NCI-H446 (cell line): Measurements from ENCODE around the gene MDM4.
"Not testable (repeated sequence)": the region's sequence is repeated elsewhere in the genome, so short reads cannot be mapped to it uniquely, and the experiment has no call there.

Source experiments
- DNase-seq, 2 experiments: peaks; one replicate each; lab custom pipeline; 2025; lab: John Stamatoyannopoulos, UW

The MDM4 gene

GRCh38 chr1:204562075-204562990 lies 46.1 kb downstream of the MDM4 start:
- no peak for DNase-seq

GRCh38 chr1:204563307-204563706 lies 47.1 kb downstream of the MDM4 start:
- DNase-seq, result no peak

- DNase-seq, result no peak
Measured at GRCh38 chr1:204563780-204564179, 47.6 kb downstream of the MDM4 start.

- no peak for DNase-seq
Measured at GRCh38 chr1:204564835-204565234, 48.6 kb downstream of the MDM4 start.

- peak; percentile 85 to 87 for DNase-seq
Measured at GRCh38 chr1:204565617-204566582, 49.7 kb downstream of the MDM4 start.

GRCh38 chr1:204566583-204566955 lies 50.4 kb downstream of the MDM4 start:
- DNase-seq, result no peak

GRCh38 chr1:204567071-204567470 lies 50.9 kb downstream of the MDM4 start:
- no peak for DNase-seq

- peak in 1 of 2 experiments; percentile 13 for DNase-seq
Measured at GRCh38 chr1:204568576-204569315, 52.5 kb downstream of the MDM4 start.

- peak in 1 of 2 experiments; percentile 71 for DNase-seq
Measured at GRCh38 chr1:204569478-204569877, 53.3 kb downstream of the MDM4 start.

GRCh38 chr1:204570021-204570420 lies 53.8 kb downstream of the MDM4 start:
- not testable (repeated sequence) for DNase-seq

GRCh38 chr1:204571128-204571527 lies 54.9 kb downstream of the MDM4 start:
- DNase-seq, result no peak

- no peak for DNase-seq
Measured at GRCh38 chr1:204571631-204572030, 55.4 kb downstream of the MDM4 start.

- DNase-seq, result no peak
Measured at GRCh38 chr1:204572923-204573922, 57.0 kb downstream of the MDM4 start.

GRCh38 chr1:204574016-204574864 lies 58.0 kb downstream of the MDM4 start:
- no peak for DNase-seq

GRCh38 chr1:204574865-204575163 lies 58.6 kb downstream of the MDM4 start:
- DNase-seq, result peak in 1 of 2 experiments; percentile 47

- peak in 1 of 2 experiments; percentile 28 for DNase-seq
Measured at GRCh38 chr1:204575221-204576190, 59.3 kb downstream of the MDM4 start.

- DNase-seq, result no peak
Measured at GRCh38 chr1:204576422-204576821, 60.2 kb downstream of the MDM4 start.

- no peak for DNase-seq
Measured at GRCh38 chr1:204577794-204578478, 61.7 kb downstream of the MDM4 start.
